Heart left ventricle (tissue), 16 donors: ENCODE results near the gene BCR. TPM values are rescaled to one million over a fixed set of nuclear protein-coding genes. Genes with fewer than 3 reads are reported as not detected.

ENCODE experiments used
- ATAC-seq, 4 donors: fragments of 200-7000 bp; cut with Tn5 transposase; one replicate each; pipeline ENCODE4 v1.9.1; 2020 to 2022; ENCODE audit warnings: moderate library complexity in 4 of 4, mild to moderate bottlenecking in 3 of 4, moderate number of reproducible peaks in 1 of 4
- DNase-seq, 5 donors: peaks; one replicate each; pipeline ENCODE4 v3.0.0-alpha.2; 2020
- H3K27ac ChIP-seq, 12 donors: fragments of 200-600 bp; sonication (generic) in 4 of 12; one replicate each; pipeline versions ENCODE4 v1.5.0 to v1.8.0; 2016 to 2022; ENCODE audit warnings: mild to moderate bottlenecking in 2 of 12
- H3K27me3 ChIP-seq, 9 donors: fragments of 200-600 bp; sonication (generic) in 2 of 9; one replicate each; pipeline versions ENCODE4 v1.5.1 to v1.8.0; 2016 to 2022; ENCODE audit warnings: mild to moderate bottlenecking in 3 of 9
- H3K36me3 ChIP-seq, 9 donors: fragments of 200-600 bp; sonication (generic) in 2 of 9; one replicate each; pipeline versions ENCODE4 v1.5.0 to v1.8.0; 2018 to 2022; ENCODE audit warnings: mild to moderate bottlenecking in 2 of 9
- H3K4me1 ChIP-seq, 12 donors: fragments of 200-600 bp; sonication (generic) in 4 of 12; one replicate each; pipeline versions ENCODE4 v1.5.0 to v1.8.0; 2016 to 2022; ENCODE audit warnings: mild to moderate bottlenecking in 3 of 12
- H3K4me3 ChIP-seq, 12 donors: fragments of 200-600 bp; sonication (generic) in 4 of 12; one replicate each; pipeline versions ENCODE4 v1.5.0 to v1.8.0; 2017 to 2022; ENCODE audit warnings: mild to moderate bottlenecking in 9 of 12, moderate library complexity in 4 of 12
- H3K9me3 ChIP-seq, 12 donors: fragments of 200-600 bp; sonication (generic) in 4 of 12; one replicate each; pipeline versions ENCODE4 v1.5.0 to v1.8.0; 2016 to 2022; ENCODE audit warnings: mild to moderate bottlenecking in 1 of 12
- POLR2A ChIP-seq, 2 donors: fragments of 450-650 bp; IDR thresholded peaks; one replicate each; pipeline ENCODE4 v1.6.1; 2017; ENCODE audit warnings: antibody characterized with exemption in 2 of 2, mild to moderate bottlenecking in 2 of 2, moderate library complexity in 2 of 2
- WGBS, 4 donors: extraction: QIAGEN DNeasy Blood & Tissue Kit in 2 of 4; methylation state at CpG; one replicate each; pipeline versions ENCODE4 v1.1.5 to v1.1.7; 2013 to 2018; 5-methylcytosine and 5-hydroxymethylcytosine counted together
- intact Hi-C, 10 donors: fragments of 100-400 bp; cut with DNase I; formaldehyde crosslinking; loops; one replicate each; pipeline versions ENCODE4 v1.11.1 to v1.14.2; 2022
- polyA plus RNA-seq, 2 donors: library from polyadenylated mRNA; stranded (reverse); fragments of 200-250 nt; gene quantifications; one replicate each; pipeline ENCODE4 v1.2.3, GENCODE V29; 2013
- total RNA-seq, 9 donors: library from RNA; depleted of rRNA in 2 of 9; stranded (reverse); fragments of >200 nt in 2 of 9; fragmentation: NEBNext Ultra II Directional in 3 of 9; extraction: Animal tissue kit (Norgen Biotek cat#: 25700) in 3 of 9; gene quantifications; one replicate each; pipeline versions ENCODE4 v1.1.0 to v1.2.4, GENCODE V29; 2016 to 2023
- TF ChIP-seq, protein P1 (sequence below), 12 donors: fragments of 200-600 bp; sonication (generic) in 4 of 12; IDR thresholded peaks; one replicate each; pipeline versions ENCODE4 v1.5.0 to v1.8.0; 2018 to 2022; ENCODE audit warnings: antibody characterized with exemption in 12 of 12, mild to moderate bottlenecking in 5 of 12
- donor health status: ischemic (EF 13 %, LVEDD 7.1; RV severe dilation, severe dysfunction).
- donor health status: healthy with polysubstance abuse.
- donor health status: DM: no; HTN: yes; CAD: no.
- donor health status: DM: no; HTN: no; CAD: no.
- donor health status: ischemic (EF 25% LVEDD 6.9; RV normal size, moderate dysfunction).
- donor health status: ischemic (EF 25% LVEDD 5.7; RV mildly dilated, moderate dysfunction).
- donor health status: healthy.
- donor health status: DM: yes; HTN: yes; CAD: no.
- donor health status: ischemic (EF 35%, LVEDD 5.7; RV mildly dilated, moderate dysfunction).
- donor health status: nonischemic (EF 11% LVEDD 7.7; RV severe dilation, severe dysfunction).
- donor health status: DM: yes; HTN: yes; CAD: no.
- donor health status: PGD.
- donor health status: ischemic (EF 29% LVEDD 5.4; RV normal size, mild dysfunction).
- donor health status: nonischemic (EF 23%, LVEDD 6.1; RV moderate dilation, normal function).

The BCR gene
- total and polyA plus RNA-seq, 11 donors = 12.6 to 51.1 (median 28.7) TPM

DNA sequence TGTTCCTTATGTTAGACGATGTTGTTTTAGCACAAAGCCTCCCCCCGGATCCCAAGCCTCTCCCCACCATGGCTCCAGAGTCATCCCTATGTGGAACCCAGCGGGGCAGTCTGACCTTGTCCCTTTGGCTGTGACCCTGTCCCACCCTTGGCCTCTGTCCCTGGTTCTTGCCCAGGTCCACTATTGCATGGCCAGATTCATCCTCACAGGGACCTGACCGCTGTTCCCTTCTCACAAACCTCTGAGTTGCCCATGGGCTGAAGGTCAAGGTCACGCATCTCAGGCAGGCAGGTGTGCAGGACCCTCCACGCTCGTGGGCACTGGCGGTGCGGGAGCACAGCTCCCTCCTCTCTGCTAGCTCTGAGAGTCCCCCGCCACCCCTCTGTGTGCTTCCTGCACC is 39.0 kb downstream of the BCR start:
- H3K4me1 ChIP-seq = peaks cover 34 to 100% (median 86%) of the 10 kb centered on the region in 12 donors

DNA sequence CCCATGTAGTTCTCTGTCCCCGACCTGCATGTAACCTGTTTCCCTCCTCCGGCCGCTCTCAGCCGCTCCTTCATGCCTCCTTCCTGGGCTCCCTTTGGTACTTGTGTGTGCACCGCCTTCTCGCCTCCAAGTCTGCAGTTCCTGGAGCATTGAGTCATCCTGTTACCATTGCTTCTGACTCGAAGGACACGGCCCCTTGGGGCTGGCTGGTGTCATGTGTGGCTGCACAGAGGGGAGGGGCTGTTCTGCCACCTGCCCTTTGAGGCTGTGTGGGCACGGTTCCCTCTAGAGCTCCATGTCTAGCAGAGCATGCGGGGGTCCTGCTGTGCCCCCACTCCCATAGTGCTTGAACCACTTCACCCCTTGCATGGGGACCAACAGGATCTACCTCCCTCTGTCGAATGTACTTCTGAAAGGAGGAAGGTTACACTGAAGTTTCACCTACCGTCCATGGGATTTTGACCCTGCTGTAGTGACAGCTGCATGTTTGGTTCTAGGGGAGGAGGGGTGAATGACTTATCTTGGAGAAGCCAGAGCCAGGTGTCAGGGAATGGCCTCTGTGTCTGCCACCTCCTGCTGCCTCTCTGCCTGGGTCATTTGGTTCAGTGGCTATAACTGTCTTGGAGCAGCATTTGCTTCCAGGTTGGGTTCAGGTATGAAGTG is 39.6 kb downstream of the BCR start:
- Histone ChIP-seq H3K36me3 (no peaks in the 10 kb centered on the region), H3K27me3 (no peaks in the 10 kb centered on the region), H3K27ac (peak overlapping the region in 8 of 12 donors; percentile 11 to 69 (median 23)), H3K9me3 (no peaks in the 10 kb centered on the region), H3K4me1 (peaks cover 36 to 100% (median 87%) of the 10 kb centered on the region in 12 donors), H3K4me3 (no peak overlapping the region)
- ATAC-seq (no peak), DNase-seq (peak in 2 of 5 donors; percentile 40 to 56)
- 65 to 74% (median 70%) methylated on average over 12 of the region's 12 CpGs for WGBS, 4 donors
- intact Hi-C loops = loop anchor here in 6 of 10 donors (5.0 to 10.0 kb wide), 2 partner anchors 38 to 55 kb away; partner anchors contain the start of gene BCR (in 5 of the 6)
- TF ChIP-seq, protein P1, sequence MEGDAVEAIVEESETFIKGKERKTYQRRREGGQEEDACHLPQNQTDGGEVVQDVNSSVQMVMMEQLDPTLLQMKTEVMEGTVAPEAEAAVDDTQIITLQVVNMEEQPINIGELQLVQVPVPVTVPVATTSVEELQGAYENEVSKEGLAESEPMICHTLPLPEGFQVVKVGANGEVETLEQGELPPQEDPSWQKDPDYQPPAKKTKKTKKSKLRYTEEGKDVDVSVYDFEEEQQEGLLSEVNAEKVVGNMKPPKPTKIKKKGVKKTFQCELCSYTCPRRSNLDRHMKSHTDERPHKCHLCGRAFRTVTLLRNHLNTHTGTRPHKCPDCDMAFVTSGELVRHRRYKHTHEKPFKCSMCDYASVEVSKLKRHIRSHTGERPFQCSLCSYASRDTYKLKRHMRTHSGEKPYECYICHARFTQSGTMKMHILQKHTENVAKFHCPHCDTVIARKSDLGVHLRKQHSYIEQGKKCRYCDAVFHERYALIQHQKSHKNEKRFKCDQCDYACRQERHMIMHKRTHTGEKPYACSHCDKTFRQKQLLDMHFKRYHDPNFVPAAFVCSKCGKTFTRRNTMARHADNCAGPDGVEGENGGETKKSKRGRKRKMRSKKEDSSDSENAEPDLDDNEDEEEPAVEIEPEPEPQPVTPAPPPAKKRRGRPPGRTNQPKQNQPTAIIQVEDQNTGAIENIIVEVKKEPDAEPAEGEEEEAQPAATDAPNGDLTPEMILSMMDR (IDR thresholded peaks at IDR 0.05) = no peak
- peak in 1 of 2 donors; percentile 14 for TF ChIP-seq POLR2A (IDR thresholded peaks at IDR 0.05)

More for the DNA sequence above, 39.0 kb downstream of the BCR start:
- TF ChIP-seq POLR2A (IDR thresholded peaks at IDR 0.05) = no peak
- TF ChIP-seq, protein P1 (IDR thresholded peaks at IDR 0.05) = no peak
- no peak for ATAC-seq
- WGBS, 4 donors = 86 to 94% (median 89%) methylated on average over 10 of the region's 10 CpGs
- Histone ChIP-seq H3K27me3 (no peaks in the 10 kb centered on the region), H3K4me3 (peak overlapping the region in 1 of 12 donors; percentile 7), H3K27ac (peak overlapping the region in 8 of 12 donors; percentile 1 to 69 (median 62)), H3K36me3 (no peaks in the 10 kb centered on the region), H3K9me3 (no peaks in the 10 kb centered on the region)
- intact Hi-C loops = loop anchor here in 3 of 10 donors (5.0 kb wide), 1 partner anchor 37 kb away; the partner anchor contains the start of gene BCR (in 3 of the 3)
- DNase-seq = no peak

DNA sequence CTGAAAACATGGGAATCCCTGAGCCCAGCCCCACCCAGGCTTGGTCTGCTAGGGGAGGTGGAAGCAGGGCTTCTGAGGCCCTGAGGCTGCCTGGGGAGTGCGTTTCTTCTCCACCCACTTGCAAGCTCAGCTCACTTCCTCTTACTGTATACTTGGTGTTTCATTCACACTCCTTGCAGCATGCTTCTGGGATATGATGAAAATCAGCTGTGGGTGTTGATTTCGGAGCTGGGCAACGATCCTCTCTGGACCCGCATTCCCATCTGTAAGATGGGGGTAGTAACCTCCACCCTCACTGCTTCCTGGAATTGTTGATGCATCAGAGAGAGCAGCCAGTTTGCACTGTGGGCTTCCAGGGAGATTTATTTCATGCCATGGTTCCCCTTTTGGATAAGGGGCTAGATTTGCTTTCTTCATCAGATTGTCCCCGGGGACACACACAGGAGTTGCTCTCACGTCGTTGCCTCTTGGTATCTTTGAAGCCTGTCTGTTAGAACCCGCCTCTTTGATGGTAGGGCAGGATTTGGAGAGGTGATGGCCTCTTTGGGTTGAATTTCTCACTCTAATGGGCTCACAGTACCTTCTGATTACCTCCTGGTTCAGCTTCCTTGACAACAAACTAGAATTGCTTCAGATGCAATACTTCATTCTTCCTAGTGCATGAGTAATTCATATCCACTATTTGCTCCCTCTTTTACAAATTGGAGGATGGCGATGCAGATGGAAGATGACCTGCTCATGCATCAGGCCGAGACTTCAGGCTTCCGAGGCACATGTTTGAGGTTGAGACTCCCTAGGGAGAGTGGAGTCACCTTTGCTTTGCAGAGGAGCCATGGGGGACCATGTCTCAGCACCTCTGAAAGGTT is 40.4 kb downstream of the BCR start:
- DNase-seq (peak in 1 of 5 donors; percentile 52), ATAC-seq (peak in 3 of 4 donors; percentile 21 to 53 (median 49))
- no peaks in the 10 kb centered on the region for H3K36me3 ChIP-seq
- peaks cover 34 to 100% (median 88%) of the 10 kb centered on the region in 12 donors for H3K4me1 ChIP-seq
- H3K27ac ChIP-seq = peak overlapping the region in 8 of 12 donors; percentile 11 to 69 (median 23)
- intact Hi-C loops = loop anchor here in 3 of 10 donors (5.0 to 10.0 kb wide), 2 partner anchors 38 to 54 kb away; partner anchors contain the start of gene BCR (in 2 of the 3)
- TF ChIP-seq POLR2A (IDR thresholded peaks at IDR 0.05) = no peak
- TF ChIP-seq, protein P1 (IDR thresholded peaks at IDR 0.05) = no peak
- H3K4me3 ChIP-seq = no peak overlapping the region
- WGBS, 4 donors = 61 to 66% (median 64%) methylated on average over 8 to 11 of the region's 11 CpGs
- no peaks in the 10 kb centered on the region for H3K9me3 ChIP-seq
- H3K27me3 ChIP-seq = no peaks in the 10 kb centered on the region
